ENCODE data around the gene KRT72.
"Not testable (repeated sequence)": the region's sequence is repeated elsewhere in the genome, so short reads cannot be mapped to it uniquely, and the experiment has no call there.

Gene KRT72

GRCh38 chr12:52600071-52600470 lies 1.2 kb downstream of the KRT72 start:
- no peak overlapping the region for H3K4me3 ChIP-seq (ENCODE audit: low read length in 2 of 2)
- H2AK5ac ChIP-seq (ENCODE audit: low read depth, low read length) = no peak overlapping the region
- no peaks in the 10 kb centered on the region for H3K36me3 ChIP-seq (replicated peaks in 1 of 2; ENCODE audit: control insufficient read depth in 2 of 2, insufficient read depth in 2 of 2, low read length in 2 of 2)
- no peak overlapping the region for H3K27ac ChIP-seq (replicated peaks; ENCODE audit: low read length)
- DNase-seq (ENCODE audit: low spot score) = no peak
- no peak overlapping the region for H3K9ac ChIP-seq (ENCODE audit: low read depth, low read length, poor library complexity)
- H2AFZ ChIP-seq (ENCODE audit: low read length) = no peak overlapping the region
- H3K4me2 ChIP-seq (ENCODE audit: insufficient read depth, low read length, poor library complexity, severe bottlenecking) = no peak overlapping the region
- H3K9me3 ChIP-seq (replicated peaks in 1 of 2; ENCODE audit: control insufficient read depth in 2 of 2, insufficient read depth in 1 of 2, low read depth in 1 of 2, low read length in 2 of 2) = no peaks in the 10 kb centered on the region
- H3K27me3 ChIP-seq (ENCODE audit: control insufficient read depth in 3 of 3, insufficient read depth in 3 of 3, low read depth in 1 of 3, low read length in 3 of 3) = no peaks in the 10 kb centered on the region
- H3K79me1 ChIP-seq (ENCODE audit: low read depth, low read length) = no peaks in the 10 kb centered on the region
- no peak overlapping the region for H3K23ac ChIP-seq (ENCODE audit: low read depth, low read length, poor library complexity)
- H3K14ac ChIP-seq (ENCODE audit: low read length) = no peak overlapping the region
- H3K4ac ChIP-seq (ENCODE audit: low read length) = no peak overlapping the region
- H4K8ac ChIP-seq (ENCODE audit: low read depth, low read length) = no peak overlapping the region
- H2BK15ac ChIP-seq (ENCODE audit: low read length) = no peak overlapping the region
- no peak overlapping the region for H2BK120ac ChIP-seq (ENCODE audit: low read depth, low read length)
- H3K4me1 ChIP-seq (ENCODE audit: control insufficient read depth in 2 of 2, insufficient read depth in 1 of 2, low read depth in 1 of 2, low read length in 2 of 2) = no peaks in the 10 kb centered on the region
- H2BK5ac ChIP-seq (ENCODE audit: low read length) = no peak overlapping the region
- H3K18ac ChIP-seq (ENCODE audit: low read length) = no peak overlapping the region
- H4K91ac ChIP-seq (ENCODE audit: low read depth, low read length, poor library complexity) = no peak overlapping the region
- no peak overlapping the region for H2BK12ac ChIP-seq (ENCODE audit: low read length)
- WGBS, 2 donors (ENCODE audit: extremely low coverage in 2 of 2, insufficient read length in 2 of 2, insufficient replicate concordance in 1 of 2) = no CpG with 5 or more reads among the region's 2 CpGs

- peak overlapping the region; percentile 14 for H2AK5ac ChIP-seq (ENCODE audit: low read depth, low read length)
- no peaks in the 10 kb centered on the region for H3K36me3 ChIP-seq (replicated peaks in 1 of 2; ENCODE audit: control insufficient read depth in 2 of 2, insufficient read depth in 2 of 2, low read length in 2 of 2)
- no peaks in the 10 kb centered on the region for H3K9me3 ChIP-seq (replicated peaks in 1 of 2; ENCODE audit: control insufficient read depth in 2 of 2, insufficient read depth in 1 of 2, low read depth in 1 of 2, low read length in 2 of 2)
- H3K4me1 ChIP-seq (ENCODE audit: control insufficient read depth in 2 of 2, insufficient read depth in 1 of 2, low read depth in 1 of 2, low read length in 2 of 2) = no peaks in the 10 kb centered on the region
- no peak overlapping the region for H3K9ac ChIP-seq (ENCODE audit: low read depth, low read length, poor library complexity)
- H3K14ac ChIP-seq (ENCODE audit: low read length) = peak overlapping the region; percentile 21
- H4K91ac ChIP-seq (ENCODE audit: low read depth, low read length, poor library complexity) = no peak overlapping the region
- H3K27ac ChIP-seq (replicated peaks; ENCODE audit: low read length) = no peak overlapping the region
- H3K4me3 ChIP-seq (ENCODE audit: low read length in 2 of 2) = no peak overlapping the region
- H2BK5ac ChIP-seq (ENCODE audit: low read length) = no peak overlapping the region
- no peak overlapping the region for H3K4ac ChIP-seq (ENCODE audit: low read length)
- no peaks in the 10 kb centered on the region for H3K79me1 ChIP-seq (ENCODE audit: low read depth, low read length)
- H2BK120ac ChIP-seq (ENCODE audit: low read depth, low read length) = no peak overlapping the region
- DNase-seq (ENCODE audit: low spot score) = no peak
- H3K4me2 ChIP-seq (ENCODE audit: insufficient read depth, low read length, poor library complexity, severe bottlenecking) = no peak overlapping the region
- no peak overlapping the region for H2BK12ac ChIP-seq (ENCODE audit: low read length)
- no peak overlapping the region for H2AFZ ChIP-seq (ENCODE audit: low read length)
- no peaks in the 10 kb centered on the region for H3K27me3 ChIP-seq (ENCODE audit: control insufficient read depth in 3 of 3, insufficient read depth in 3 of 3, low read depth in 1 of 3, low read length in 3 of 3)
- no peak overlapping the region for H2BK15ac ChIP-seq (ENCODE audit: low read length)
- no CpG with 5 or more reads among the region's 5 CpGs for WGBS, 2 donors (ENCODE audit: extremely low coverage in 2 of 2, insufficient read length in 2 of 2, insufficient replicate concordance in 1 of 2)
- H3K18ac ChIP-seq (ENCODE audit: low read length) = no peak overlapping the region
- no peak overlapping the region for H4K8ac ChIP-seq (ENCODE audit: low read depth, low read length)
- H3K23ac ChIP-seq (ENCODE audit: low read depth, low read length, poor library complexity) = no peak overlapping the region
These were observed 2.3 kb downstream of the KRT72 start for GRCh38 chr12:52598966-52599365.

DNA sequence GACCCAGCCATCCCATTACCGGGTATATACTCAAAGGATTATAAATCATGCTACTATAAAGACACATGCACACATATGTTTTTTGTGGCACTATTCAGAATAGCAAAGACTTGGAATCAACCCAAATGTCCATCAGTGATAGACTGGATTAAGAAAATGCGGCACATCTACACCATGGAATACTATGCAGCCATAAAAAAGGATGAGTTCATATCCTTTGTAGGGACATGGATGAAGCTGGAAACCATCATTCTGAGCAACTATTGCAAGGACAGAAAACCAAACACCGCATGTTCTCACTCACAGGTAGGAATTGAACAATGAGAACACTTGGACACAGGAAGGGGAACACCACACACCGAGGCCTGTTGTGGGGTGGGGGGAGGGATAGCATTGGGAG lies 7.0 kb downstream of the KRT72 start:
- not testable (repeated sequence) for H3K9me3 ChIP-seq (replicated peaks in 1 of 2; ENCODE audit: control insufficient read depth in 2 of 2, insufficient read depth in 1 of 2, low read depth in 1 of 2, low read length in 2 of 2); H3K27ac ChIP-seq (replicated peaks; ENCODE audit: low read length); H3K18ac ChIP-seq (ENCODE audit: low read length); H3K4me1 ChIP-seq (ENCODE audit: control insufficient read depth in 2 of 2, insufficient read depth in 1 of 2, low read depth in 1 of 2, low read length in 2 of 2); H2AK5ac ChIP-seq (ENCODE audit: low read depth, low read length); H3K36me3 ChIP-seq (replicated peaks in 1 of 2; ENCODE audit: control insufficient read depth in 2 of 2, insufficient read depth in 2 of 2, low read length in 2 of 2); H2BK15ac ChIP-seq (ENCODE audit: low read length); H2AFZ ChIP-seq (ENCODE audit: low read length); H3K23ac ChIP-seq (ENCODE audit: low read depth, low read length, poor library complexity); H4K91ac ChIP-seq (ENCODE audit: low read depth, low read length, poor library complexity); H3K9ac ChIP-seq (ENCODE audit: low read depth, low read length, poor library complexity); H2BK5ac ChIP-seq (ENCODE audit: low read length); H3K27me3 ChIP-seq (ENCODE audit: control insufficient read depth in 3 of 3, insufficient read depth in 3 of 3, low read depth in 1 of 3, low read length in 3 of 3); H3K4ac ChIP-seq (ENCODE audit: low read length); H3K4me3 ChIP-seq (ENCODE audit: low read length in 2 of 2); DNase-seq (ENCODE audit: low spot score); H4K8ac ChIP-seq (ENCODE audit: low read depth, low read length); H3K79me1 ChIP-seq (ENCODE audit: low read depth, low read length); H3K14ac ChIP-seq (ENCODE audit: low read length); H3K4me2 ChIP-seq (ENCODE audit: insufficient read depth, low read length, poor library complexity, severe bottlenecking); H2BK12ac ChIP-seq (ENCODE audit: low read length); H2BK120ac ChIP-seq (ENCODE audit: low read depth, low read length)
- WGBS, 2 donors (ENCODE audit: extremely low coverage in 2 of 2, insufficient read length in 2 of 2, insufficient replicate concordance in 1 of 2) = no CpG with 5 or more reads among the region's 4 CpGs

DNA sequence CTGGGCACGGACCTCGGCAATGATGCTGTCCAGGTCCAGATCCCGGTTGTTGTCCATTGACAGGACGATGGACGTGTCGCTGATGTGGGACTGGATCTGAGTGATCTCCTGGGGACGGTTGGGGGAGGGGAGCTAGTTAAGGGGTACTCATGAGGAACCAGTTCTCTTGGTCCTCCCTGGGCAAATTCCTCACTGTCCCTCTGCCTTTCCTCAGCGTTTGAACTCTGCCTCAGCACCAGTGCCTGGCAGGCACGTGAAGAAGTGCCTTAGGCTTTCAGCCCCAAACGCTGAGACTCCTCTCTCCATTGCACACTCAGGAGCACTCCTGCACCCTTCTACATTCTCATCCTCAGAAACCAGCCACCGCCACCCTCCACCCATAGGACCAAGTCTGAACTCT lies 9.7 kb downstream of the KRT72 start:
- H2BK12ac ChIP-seq (ENCODE audit: low read length) = no peak overlapping the region
- H2BK5ac ChIP-seq (ENCODE audit: low read length) = no peak overlapping the region
- H3K4ac ChIP-seq (ENCODE audit: low read length) = no peak overlapping the region
- DNase-seq (ENCODE audit: low spot score) = no peak
- H3K4me2 ChIP-seq (ENCODE audit: insufficient read depth, low read length, poor library complexity, severe bottlenecking) = no peak overlapping the region
- no peak overlapping the region for H4K8ac ChIP-seq (ENCODE audit: low read depth, low read length)
- no peak overlapping the region for H3K18ac ChIP-seq (ENCODE audit: low read length)
- peaks cover 0 to 9% of the 10 kb centered on the region in 2 donors for H3K9me3 ChIP-seq (replicated peaks in 1 of 2; ENCODE audit: control insufficient read depth in 2 of 2, insufficient read depth in 1 of 2, low read depth in 1 of 2, low read length in 2 of 2)
- H3K36me3 ChIP-seq (replicated peaks in 1 of 2; ENCODE audit: control insufficient read depth in 2 of 2, insufficient read depth in 2 of 2, low read length in 2 of 2) = no peaks in the 10 kb centered on the region
- no peaks in the 10 kb centered on the region for H3K27me3 ChIP-seq (ENCODE audit: control insufficient read depth in 3 of 3, insufficient read depth in 3 of 3, low read depth in 1 of 3, low read length in 3 of 3)
- H2BK15ac ChIP-seq (ENCODE audit: low read length) = no peak overlapping the region
- H2AFZ ChIP-seq (ENCODE audit: low read length) = no peak overlapping the region
- peak overlapping the region; percentile 87 for H3K14ac ChIP-seq (ENCODE audit: low read length)
- H3K4me1 ChIP-seq (ENCODE audit: control insufficient read depth in 2 of 2, insufficient read depth in 1 of 2, low read depth in 1 of 2, low read length in 2 of 2) = no peaks in the 10 kb centered on the region
- H4K91ac ChIP-seq (ENCODE audit: low read depth, low read length, poor library complexity) = no peak overlapping the region
- peak overlapping the region in 1 of 2 donors; percentile 7 for H3K4me3 ChIP-seq (ENCODE audit: low read length in 2 of 2)
- WGBS, 2 donors (ENCODE audit: extremely low coverage in 2 of 2, insufficient read length in 2 of 2, insufficient replicate concordance in 1 of 2) = no CpG with 5 or more reads among the region's 11 CpGs
- H3K79me1 ChIP-seq (ENCODE audit: low read depth, low read length) = no peaks in the 10 kb centered on the region
- peak overlapping the region; percentile 13 for H2AK5ac ChIP-seq (ENCODE audit: low read depth, low read length)
- no peak overlapping the region for H3K9ac ChIP-seq (ENCODE audit: low read depth, low read length, poor library complexity)
- H3K27ac ChIP-seq (replicated peaks; ENCODE audit: low read length) = no peak overlapping the region
- no peak overlapping the region for H2BK120ac ChIP-seq (ENCODE audit: low read depth, low read length)
- no peak overlapping the region for H3K23ac ChIP-seq (ENCODE audit: low read depth, low read length, poor library complexity)

Measured in neuronal stem cell (in vitro differentiated cells).